Keratinocyte (primary cell): Measurements from ENCODE around the gene FSTL1. TPM values are rescaled to one million over a fixed set of nuclear protein-coding genes. Genes with fewer than 3 reads are reported as not detected.

ENCODE experiments used
- DNase-seq: peaks from one replicate; pipeline ENCODE4 v3.0.0-alpha.2; 2011; ENCODE audit warnings: low read depth, missing footprints, low spot score
- FAIRE-seq: peaks from 2 replicates; lab custom pipeline; 2011; peaks lifted over from hg19 to GRCh38; lab: Jason Lieb, UNC
- H2AFZ ChIP-seq: 2 replicates; pipeline ENCODE4 v1.6.0; 2012; ENCODE audit warnings: low read length, control low read depth, inconsistent platforms; ENCODE audit not compliant: control insufficient read depth
- H3K27ac ChIP-seq: 2 replicates; pipeline ENCODE4 v1.5.1; 2011; ENCODE audit warnings: low read length; ENCODE audit not compliant: control insufficient read depth, insufficient read depth
- H3K27me3 ChIP-seq: 3 replicates; pipeline ENCODE4 v1.6.0; 2011; ENCODE audit warnings: low read length; ENCODE audit not compliant: control insufficient read depth, insufficient read depth; ENCODE audit errors: extremely low read depth
- H3K36me3 ChIP-seq, 2 experiments: 2 replicates in 1 of 2; 3 replicates in 1 of 2; pipeline ENCODE4 v1.5.1; 2011; ENCODE audit warnings: low read length in 2 of 2, mild to moderate bottlenecking in 1 of 2; ENCODE audit not compliant: control insufficient read depth in 2 of 2, insufficient read depth in 2 of 2; ENCODE audit errors: extremely low read depth in 1 of 2
- H3K4me1 ChIP-seq: 3 replicates; pipeline ENCODE4 v1.5.1; 2011; ENCODE audit warnings: low read length; ENCODE audit not compliant: control insufficient read depth, insufficient read depth; ENCODE audit errors: extremely low read depth
- H3K4me2 ChIP-seq: 3 replicates; pipeline ENCODE4 v1.6.0; 2011; ENCODE audit warnings: low read depth, low read length; ENCODE audit not compliant: control insufficient read depth, insufficient read depth; ENCODE audit errors: extremely low read depth
- H3K4me3 ChIP-seq, 3 experiments: fragments of 200-600 bp in 1 of 3; sonication (generic) in 1 of 3; 2 replicates in 2 of 3; 3 replicates in 1 of 3; pipeline ENCODE4 v1.5.1; 2011 to 2016; ENCODE audit warnings: low read length in 3 of 3, mild to moderate bottlenecking in 3 of 3, control low read depth in 2 of 3, inconsistent platforms in 1 of 3, low read depth in 1 of 3, mixed read lengths in 1 of 3, mixed run types in 1 of 3, moderate library complexity in 1 of 3; ENCODE audit not compliant: control insufficient read depth in 2 of 3, insufficient read depth in 2 of 3; ENCODE audit errors: extremely low read depth in 1 of 3
- H3K79me2 ChIP-seq: 2 replicates; pipeline ENCODE4 v1.6.0; 2012; ENCODE audit warnings: low read length; ENCODE audit not compliant: control insufficient read depth, insufficient read depth
- H3K9ac ChIP-seq: 3 replicates; pipeline ENCODE4 v1.6.0; 2011; ENCODE audit warnings: low read length; ENCODE audit not compliant: control insufficient read depth, insufficient read depth; ENCODE audit errors: extremely low read depth
- H3K9me1 ChIP-seq: 3 replicates; pipeline ENCODE4 v1.6.0; 2011; ENCODE audit warnings: low read length; ENCODE audit not compliant: control insufficient read depth, insufficient read depth; ENCODE audit errors: extremely low read depth
- H3K9me3 ChIP-seq: 2 replicates; pipeline ENCODE4 v1.5.1; 2012; ENCODE audit warnings: low read depth, low read length; ENCODE audit not compliant: control insufficient read depth
- H4K20me1 ChIP-seq: 3 replicates; pipeline ENCODE4 v1.6.0; 2011; ENCODE audit warnings: low read length; ENCODE audit not compliant: control insufficient read depth, insufficient read depth; ENCODE audit errors: extremely low read depth
- CTCF ChIP-seq, 3 experiments: IDR thresholded peaks in 1 of 3; conservative IDR thresholded peaks in 1 of 3; optimal IDR thresholded peaks in 1 of 3; 2 replicates in 2 of 3; 3 replicates in 1 of 3; pipeline versions ENCODE3 to v1.5.1; 2011; ENCODE audit warnings: low read length in 3 of 3, mild to moderate bottlenecking in 3 of 3, moderate library complexity in 2 of 3, control low read depth in 1 of 3, inconsistent platforms in 1 of 3; ENCODE audit not compliant: insufficient read depth in 2 of 3; ENCODE audit errors: extremely low read depth in 1 of 3
- EZH2 ChIP-seq: IDR thresholded peaks from one replicate; pipeline ENCODE4 v1.6.1; 2012; ENCODE audit warnings: inconsistent platforms, mild to moderate bottlenecking, low read length, moderate library complexity
- dilution Hi-C: fragments of 300-500 bp; cut with MboI; formaldehyde crosslinking; loops from one replicate; pipeline ENCODE4 v1.7.0; 2020; ENCODE audit warnings: low sequenced_read_pairs; ENCODE audit not compliant: extremely low pct_ligation_motif_present
- polyA plus RNA-seq, 5 experiments: library from polyadenylated mRNA; depleted of rRNA in 3 of 5; stranded (reverse) in 3 of 5; stranded (forward) in 1 of 5; unstranded in 1 of 5; fragments of >200 nt; gene quantifications; 1 replicate in 1 of 5; 2 replicates in 3 of 5; 3 replicates in 1 of 5; pipeline versions ENCODE4 v1.2.1 to v1.2.3, GENCODE V29; 2011 to 2012; ENCODE audit warnings: missing spikeins in 2 of 5, low read depth in 1 of 5, low replicate concordance in 1 of 5

FSTL1 gene
- polyA plus RNA-seq, 1 donor (not counting 4 experiments of a cell fraction or from before 2014, with no cell fraction given): 59.0 TPM

GRCh38 chr3:120429921-120430361 is 20.9 kb downstream of the FSTL1 start:
- Histone ChIP-seq H3K27me3 (no peaks in the 10 kb centered on the region), H3K4me2 (no peak overlapping the region), H3K9me1 (no peaks in the 10 kb centered on the region), H3K4me1 (no peaks in the 10 kb centered on the region), H3K4me3 (no peak overlapping the region), H3K9ac (no peak overlapping the region), H3K27ac (no peak overlapping the region), H4K20me1 (no peaks in the 10 kb centered on the region), H3K36me3 (peaks cover 0 to 5% of the 10 kb centered on the region in 2 experiments), H3K79me2 (peaks cover 3% of the 10 kb centered on the region), H3K9me3 (no peaks in the 10 kb centered on the region), H2AFZ (no peak overlapping the region)
- DNase-seq (no peak), FAIRE-seq (no peak)
- TF ChIP-seq EZH2: no peak
- TF ChIP-seq CTCF (optimal IDR thresholded peaks at IDR 0.05 in 1 of 3, IDR thresholded peaks at IDR 0.05 in 1 of 3, conservative IDR thresholded peaks at IDR 0.05 in 1 of 3; ENCODE audit: extremely low read depth in 1 of 3, insufficient read depth in 2 of 3, low read length in 3 of 3): no peak
- dilution Hi-C loops: no loop called here

- dilution Hi-C loops: no loop called here
- Histone ChIP-seq H4K20me1 (no peaks in the 10 kb centered on the region), H3K27ac (no peak overlapping the region), H2AFZ (no peak overlapping the region), H3K27me3 (no peaks in the 10 kb centered on the region), H3K4me3 (no peak overlapping the region), H3K4me2 (no peak overlapping the region), H3K9me3 (no peaks in the 10 kb centered on the region), H3K4me1 (no peaks in the 10 kb centered on the region), H3K79me2 (no peaks in the 10 kb centered on the region), H3K36me3 (peaks cover 0 to 5% of the 10 kb centered on the region in 2 experiments), H3K9me1 (no peaks in the 10 kb centered on the region), H3K9ac (no peak overlapping the region)
- no peak for DNase-seq
- no peak for FAIRE-seq
- no peak for TF ChIP-seq CTCF (optimal IDR thresholded peaks at IDR 0.05 in 1 of 3, IDR thresholded peaks at IDR 0.05 in 1 of 3, conservative IDR thresholded peaks at IDR 0.05 in 1 of 3; ENCODE audit: extremely low read depth in 1 of 3, insufficient read depth in 2 of 3, low read length in 3 of 3)
Observed at GRCh38 chr3:120428924-120429323, 21.9 kb downstream of the FSTL1 start.
